ENCODE measurements around the gene RHOF. TPM values are rescaled to one million over a fixed set of nuclear protein-coding genes. Genes with fewer than 3 reads are reported as not detected.
"Not testable (repeated sequence)": the region's sequence is repeated elsewhere in the genome, so short reads cannot be mapped to it uniquely, and the experiment has no call there.

The RHOF gene
- total RNA-seq, 6 experiments from 2014 or later, result 3.2 to 4.2 (median 3.6) TPM

GRCh38 chr12:121762269-121762668, 31.2 kb downstream of the RHOF start:
- Mint-ChIP-seq H3K4me1 (ENCODE audit: low read depth) (peaks cover 26% of the 10 kb centered on the region), H3K27me3 (ENCODE audit: insufficient read depth) (no peaks in the 10 kb centered on the region; the same call in 1 of the 2 replicates), H3K36me3 (ENCODE audit: low read depth) (no peaks in the 10 kb centered on the region; the same call in 1 of the 2 replicates), H3K4me3 (no peak overlapping the region), H3K9me3 (no peaks in the 10 kb centered on the region), H3K27ac (peak overlapping the region; percentile 55; the same call in 1 of the 2 replicates)
- no peak for DNase-seq
- TF ChIP-seq CTCF (IDR thresholded peaks at IDR 0.05), result no peak

DNA sequence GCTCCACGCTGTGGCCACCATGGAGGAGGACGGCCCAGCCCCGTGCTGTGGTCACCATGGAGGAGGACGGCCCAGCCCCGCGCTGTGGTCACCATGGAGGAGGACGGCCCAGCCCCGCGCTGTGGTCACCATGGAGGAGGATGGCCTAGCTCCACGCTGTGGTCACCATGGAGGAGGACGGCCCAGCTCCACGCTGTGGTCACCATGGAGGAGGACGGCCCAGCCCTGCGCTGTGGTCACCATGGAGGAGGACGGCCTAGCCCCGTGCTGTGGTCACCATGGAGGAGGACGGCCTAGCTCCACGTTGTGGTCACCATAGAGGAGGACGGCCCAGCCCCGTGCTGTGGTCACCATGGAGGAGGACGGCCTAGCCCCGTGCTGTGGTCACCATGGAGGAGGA, 35.0 kb downstream of the RHOF start:
- H3K4me3 Mint-ChIP-seq; DNase-seq; H3K27me3 Mint-ChIP-seq (ENCODE audit: insufficient read depth); H3K27ac Mint-ChIP-seq; H3K36me3 Mint-ChIP-seq (ENCODE audit: low read depth); H3K9me3 Mint-ChIP-seq: not testable (repeated sequence)
- peaks cover 20% of the 10 kb centered on the region for H3K4me1 Mint-ChIP-seq (ENCODE audit: low read depth)

DNA sequence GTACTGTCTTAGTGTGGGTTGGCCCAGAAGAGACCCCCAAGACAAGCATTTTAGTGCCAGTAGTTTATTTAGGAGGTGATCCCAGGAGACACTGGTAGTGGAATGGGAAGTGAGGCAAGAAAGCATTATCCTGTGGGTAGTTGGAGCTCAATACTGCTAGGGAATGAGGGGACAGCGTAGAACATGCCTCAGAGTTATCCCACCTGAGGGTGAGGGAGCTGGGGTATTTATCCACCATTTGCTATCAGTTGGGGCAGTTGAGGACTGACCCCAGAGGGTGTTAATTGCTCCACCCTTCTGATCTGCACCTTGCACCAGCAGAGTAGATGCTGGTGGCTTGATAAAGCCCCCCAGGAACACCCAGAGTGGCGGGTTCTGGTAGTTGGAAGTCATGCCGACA, 37.9 kb downstream of the RHOF start:
- peaks cover 4% of the 10 kb centered on the region; the same call in 1 of the 2 replicates for H3K27me3 Mint-ChIP-seq (ENCODE audit: insufficient read depth)
- no peak for DNase-seq
- TF ChIP-seq CTCF (IDR thresholded peaks at IDR 0.05), result no peak
- H3K4me3 Mint-ChIP-seq, result no peak overlapping the region
- H3K9me3 Mint-ChIP-seq, result no peaks in the 10 kb centered on the region
- peaks cover 13% of the 10 kb centered on the region for H3K4me1 Mint-ChIP-seq (ENCODE audit: low read depth)
- H3K36me3 Mint-ChIP-seq (ENCODE audit: low read depth), result peaks cover 4% of the 10 kb centered on the region; the same call in 1 of the 2 replicates
- H3K27ac Mint-ChIP-seq, result no peak overlapping the region

DNA sequence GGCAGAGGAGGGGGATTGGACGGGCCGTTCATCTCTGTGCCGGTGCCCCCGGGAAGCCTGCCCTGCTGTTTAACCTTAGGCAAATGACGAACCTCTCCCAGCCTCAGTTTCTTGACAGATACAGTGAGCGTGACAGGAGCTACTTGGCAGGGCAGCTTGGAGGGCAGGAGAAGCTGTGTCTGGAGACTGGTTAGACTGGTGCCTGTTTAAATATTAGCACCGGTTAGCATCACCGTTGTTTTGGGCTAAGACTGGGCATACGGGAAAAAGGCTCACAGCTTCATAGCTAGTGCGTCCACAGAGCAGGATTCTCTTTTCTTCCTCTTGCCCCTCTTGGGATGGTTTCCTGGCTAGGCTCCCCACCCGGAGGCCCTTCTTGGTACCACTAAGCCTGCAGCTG, 38.7 kb downstream of the RHOF start:
- peaks cover 4% of the 10 kb centered on the region; the same call in 1 of the 2 replicates for H3K27me3 Mint-ChIP-seq (ENCODE audit: insufficient read depth)
- H3K4me1 Mint-ChIP-seq (ENCODE audit: low read depth), result peaks cover 13% of the 10 kb centered on the region
- no peak for DNase-seq
- H3K9me3 Mint-ChIP-seq, result no peaks in the 10 kb centered on the region
- no peak overlapping the region for H3K27ac Mint-ChIP-seq
- peaks cover 4% of the 10 kb centered on the region; the same call in 1 of the 2 replicates for H3K36me3 Mint-ChIP-seq (ENCODE audit: low read depth)
- no peak for TF ChIP-seq CTCF (IDR thresholded peaks at IDR 0.05)
- no peak overlapping the region for H3K4me3 Mint-ChIP-seq

DNA sequence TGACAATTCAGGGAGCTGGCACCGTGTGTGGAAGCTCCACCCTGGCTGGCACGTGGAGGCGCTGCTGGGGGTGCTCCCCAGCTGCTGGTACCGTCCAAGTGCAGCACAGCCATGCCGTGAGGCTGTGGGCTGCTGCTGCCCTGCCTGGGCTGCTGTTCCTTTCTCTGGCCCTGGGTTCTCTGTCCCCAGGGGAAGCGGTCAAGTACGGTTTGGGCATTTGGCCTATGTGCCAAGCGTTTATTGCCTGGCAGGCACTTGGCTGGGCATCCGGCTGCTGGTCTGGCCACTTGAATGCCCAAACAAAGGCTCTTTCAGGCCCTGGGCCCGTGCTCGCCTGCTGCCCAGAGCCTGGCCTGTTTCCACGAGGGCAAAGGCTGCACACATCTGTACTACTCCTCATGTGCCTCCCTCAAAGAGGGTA, 39.6 kb downstream of the RHOF start:
- no peak for TF ChIP-seq CTCF (IDR thresholded peaks at IDR 0.05)
- H3K4me1 Mint-ChIP-seq (ENCODE audit: low read depth), result peaks cover 19% of the 10 kb centered on the region
- no peak for DNase-seq
- H3K9me3 Mint-ChIP-seq, result no peaks in the 10 kb centered on the region
- H3K27ac Mint-ChIP-seq, result no peak overlapping the region
- H3K4me3 Mint-ChIP-seq, result no peak overlapping the region
- H3K27me3 Mint-ChIP-seq (ENCODE audit: insufficient read depth), result peaks cover 4% of the 10 kb centered on the region; the same call in 1 of the 2 replicates
- H3K36me3 Mint-ChIP-seq (ENCODE audit: low read depth), result peaks cover 4% of the 10 kb centered on the region; the same call in 1 of the 2 replicates

- Mint-ChIP-seq H3K4me3 (no peak overlapping the region), H3K4me1 (ENCODE audit: low read depth) (peaks cover 25% of the 10 kb centered on the region), H3K27me3 (ENCODE audit: insufficient read depth) (peaks cover 4% of the 10 kb centered on the region; the same call in 1 of the 2 replicates), H3K27ac (no peak overlapping the region; the same call in 1 of the 2 replicates), H3K36me3 (ENCODE audit: low read depth) (peaks cover 4% of the 10 kb centered on the region; the same call in 1 of the 2 replicates), H3K9me3 (no peaks in the 10 kb centered on the region)
- DNase-seq, result no peak
- TF ChIP-seq CTCF (IDR thresholded peaks at IDR 0.05), result no peak
Measured at GRCh38 chr12:121751749-121752351, 41.6 kb downstream of the RHOF start.
